A673 (cell line): ENCODE measurements around the gene HYI. TPM values are rescaled to one million over a fixed set of nuclear protein-coding genes. Genes with fewer than 3 reads are reported as not detected.

Experiments used
- BruUV-seq: library from RNA; stranded (reverse); fragments of 400-500 nt; replicated peaks from 2 replicates; lab custom pipeline; 2021; lab: Mats Ljungman, UMichigan
- CTCF ChIA-PET: fragments of 300-600 bp; sonication (Branson Sonifier 250); formaldehyde crosslinking; loops from one replicate; lab custom pipeline; 2022; ENCODE audit warnings: antibody characterized with exemption; lab: Charles Lee
- POLR2A ChIA-PET: fragments of 300-600 bp; sonication (Branson Sonifier 250); formaldehyde crosslinking; loops from one replicate; lab custom pipeline; 2022; ENCODE audit warnings: antibody characterized with exemption; ENCODE audit not compliant: low non-redundant PET; lab: Charles Lee
- DNase-seq: peaks from one replicate; pipeline ENCODE4 v3.0.0-alpha.2; 2015; ENCODE audit warnings: low spot score
- H3K27ac ChIP-seq: fragments of 200-600 bp; sonication (generic); 2 replicates; pipeline ENCODE4 v1.5.1; 2016; ENCODE audit warnings: mixed run types, low read depth, mild to moderate bottlenecking, mixed read lengths, antibody characterized with exemption, low read length; ENCODE audit not compliant: poor library complexity, severe bottlenecking
- H3K27me3 ChIP-seq: fragments of 200-600 bp; sonication (generic); replicated peaks from 2 replicates; pipeline ENCODE4 v1.6.1; 2017; ENCODE audit warnings: mixed run types, low read depth, mild to moderate bottlenecking, mixed read lengths, antibody characterized with exemption, low read length; ENCODE audit not compliant: insufficient read depth, poor library complexity
- H3K36me3 ChIP-seq: fragments of 200-600 bp; sonication (generic); 2 replicates; pipeline ENCODE4 v1.6.1; 2016; ENCODE audit warnings: mixed run types, mild to moderate bottlenecking, mixed read lengths, antibody characterized with exemption, low read length; ENCODE audit not compliant: insufficient read depth, poor library complexity, severe bottlenecking
- H3K4me1 ChIP-seq: fragments of 200-600 bp; sonication (generic); 2 replicates; pipeline ENCODE4 v1.6.1; 2017; ENCODE audit warnings: mixed run types, mild to moderate bottlenecking, mixed read lengths, antibody characterized with exemption, low read length; ENCODE audit not compliant: insufficient read depth, poor library complexity, severe bottlenecking
- H3K4me3 ChIP-seq: fragments of 200-600 bp; sonication (generic); 2 replicates; pipeline ENCODE4 v1.5.1; 2016; ENCODE audit warnings: low read depth, mixed run types, mild to moderate bottlenecking, mixed read lengths, low read length; ENCODE audit not compliant: poor library complexity, severe bottlenecking
- H3K9me3 ChIP-seq: fragments of 200-600 bp; sonication (generic); 2 replicates; pipeline ENCODE4 v1.6.1; 2016; ENCODE audit warnings: mixed run types, low read depth, mild to moderate bottlenecking, mixed read lengths, antibody characterized with exemption, low read length; ENCODE audit not compliant: poor library complexity, severe bottlenecking
- EZH2 ChIP-seq: fragments of 200-600 bp; sonication (generic); IDR thresholded peaks from 2 replicates; pipeline ENCODE4 v1.6.1; 2017; ENCODE audit warnings: borderline replicate concordance, low read depth, mild to moderate bottlenecking, mixed read lengths, antibody characterized with exemption, low read length; ENCODE audit not compliant: poor library complexity, severe bottlenecking
- intact Hi-C: fragments of 100-400 bp; cut with micrococcal nuclease; formaldehyde crosslinking; loops from one replicate; pipeline ENCODE4 v1.10.0; 2022; ENCODE audit not compliant: unreplicated experiment
- total RNA-seq: library from RNA; stranded (reverse); gene quantifications from 2 replicates; pipeline ENCODE4 v1.2.3, GENCODE V29; 2021
- TF ChIP-seq, protein P1 (sequence below): fragments of 300-800, 200-600 bp; sonication (generic); conservative IDR thresholded peaks from 2 replicates; pipeline ENCODE4 v1.5.1; 2017; ENCODE audit warnings: low read depth, mild to moderate bottlenecking, antibody characterized with exemption, low read length, moderate library complexity, mixed read lengths

The HYI gene
- total RNA-seq, 1 experiment from 2014 or later = 14.8 TPM

GRCh38 chr1:43495204-43495603 lies 41.5 kb upstream of the HYI start:
- ChIA-PET CTCF (no interaction called here), POLR2A (no interaction called here)
- Histone ChIP-seq H3K27me3 (no peaks in the 10 kb centered on the region), H3K27ac (no peak overlapping the region), H3K4me1 (no peaks in the 10 kb centered on the region), H3K4me3 (no peak overlapping the region), H3K9me3 (peaks cover 7% of the 10 kb centered on the region), H3K36me3 (no peaks in the 10 kb centered on the region)
- intact Hi-C loops = no loop called here
- no peak for TF ChIP-seq EZH2
- TF ChIP-seq, protein P1, sequence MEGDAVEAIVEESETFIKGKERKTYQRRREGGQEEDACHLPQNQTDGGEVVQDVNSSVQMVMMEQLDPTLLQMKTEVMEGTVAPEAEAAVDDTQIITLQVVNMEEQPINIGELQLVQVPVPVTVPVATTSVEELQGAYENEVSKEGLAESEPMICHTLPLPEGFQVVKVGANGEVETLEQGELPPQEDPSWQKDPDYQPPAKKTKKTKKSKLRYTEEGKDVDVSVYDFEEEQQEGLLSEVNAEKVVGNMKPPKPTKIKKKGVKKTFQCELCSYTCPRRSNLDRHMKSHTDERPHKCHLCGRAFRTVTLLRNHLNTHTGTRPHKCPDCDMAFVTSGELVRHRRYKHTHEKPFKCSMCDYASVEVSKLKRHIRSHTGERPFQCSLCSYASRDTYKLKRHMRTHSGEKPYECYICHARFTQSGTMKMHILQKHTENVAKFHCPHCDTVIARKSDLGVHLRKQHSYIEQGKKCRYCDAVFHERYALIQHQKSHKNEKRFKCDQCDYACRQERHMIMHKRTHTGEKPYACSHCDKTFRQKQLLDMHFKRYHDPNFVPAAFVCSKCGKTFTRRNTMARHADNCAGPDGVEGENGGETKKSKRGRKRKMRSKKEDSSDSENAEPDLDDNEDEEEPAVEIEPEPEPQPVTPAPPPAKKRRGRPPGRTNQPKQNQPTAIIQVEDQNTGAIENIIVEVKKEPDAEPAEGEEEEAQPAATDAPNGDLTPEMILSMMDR = no peak
- no peak for DNase-seq
- BruUV-seq = no TSS peak

DNA sequence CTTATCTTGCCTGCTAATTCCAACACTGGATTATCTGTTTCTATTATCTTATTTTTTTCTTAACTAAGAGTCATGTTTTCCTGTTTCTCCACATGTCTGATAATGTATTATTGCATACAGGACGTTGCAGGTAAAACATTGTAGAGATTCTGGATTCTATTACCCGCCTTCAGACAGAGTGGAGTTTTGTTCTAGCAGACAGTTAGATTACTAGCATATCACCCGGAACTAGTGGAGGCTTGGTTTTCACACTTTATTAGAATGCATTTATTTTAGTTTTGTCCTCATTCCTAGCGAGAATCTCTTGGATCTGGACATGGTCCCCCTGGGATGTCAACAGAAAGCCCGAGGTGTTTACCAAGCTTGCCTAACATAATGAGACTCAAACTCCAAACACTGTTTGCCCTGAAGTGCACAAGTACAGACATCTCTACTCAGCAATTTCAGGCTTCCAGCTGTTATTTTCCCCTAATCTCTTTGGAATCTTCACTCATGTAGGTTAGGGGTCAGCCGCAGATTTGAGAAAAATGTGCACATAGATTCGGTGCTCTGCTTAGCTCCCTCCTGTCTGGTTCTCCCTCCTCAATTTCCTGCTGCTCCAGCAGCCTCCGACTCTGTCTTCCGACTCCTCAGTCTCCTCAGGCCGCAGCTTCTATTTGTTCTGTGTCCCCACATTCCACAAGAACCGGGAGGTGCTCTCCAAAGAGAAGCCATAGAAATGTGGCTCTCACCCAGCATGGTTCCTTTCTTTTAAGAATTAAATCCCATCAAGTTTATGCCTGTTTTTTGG lies 40.1 kb upstream of the HYI start:
- no TSS peak for BruUV-seq
- no peaks in the 10 kb centered on the region for H3K36me3 ChIP-seq

GRCh38 chr1:43492826-43493225 lies 39.1 kb upstream of the HYI start:
- no TSS peak for BruUV-seq
- ChIA-PET POLR2A (interaction anchor here (0.6 kb wide), 1 partner anchor 26 kb away, joined by 4 read pairs; no protein-coding TSS in a partner anchor), CTCF (no interaction called here)
- no peak for DNase-seq
- no peaks in the 10 kb centered on the region for H3K36me3 ChIP-seq
- H3K9me3 ChIP-seq = peaks cover 11% of the 10 kb centered on the region
- intact Hi-C loops = no loop called here
- no peak overlapping the region for H3K4me3 ChIP-seq
- no peaks in the 10 kb centered on the region for H3K27me3 ChIP-seq
- no peak overlapping the region for H3K27ac ChIP-seq
- TF ChIP-seq EZH2 = no peak
- TF ChIP-seq, protein P1 = no peak
- no peaks in the 10 kb centered on the region for H3K4me1 ChIP-seq

More for the DNA sequence above, 40.1 kb upstream of the HYI start:
- H3K4me3 ChIP-seq = no peak overlapping the region
- ChIA-PET POLR2A (no interaction called here), CTCF (no interaction called here)
- H3K27me3 ChIP-seq = no peaks in the 10 kb centered on the region
- H3K27ac ChIP-seq = no peak overlapping the region
- intact Hi-C loops = no loop called here
- no peaks in the 10 kb centered on the region for H3K4me1 ChIP-seq
- peaks cover 7% of the 10 kb centered on the region for H3K9me3 ChIP-seq
- DNase-seq = peak; percentile 11
- TF ChIP-seq EZH2 = no peak
- TF ChIP-seq, protein P1 = no peak
